Esophagus muscularis mucosa (tissue), 4 donors: ENCODE results near the gene TMEM82. TPM values are rescaled to one million over a fixed set of nuclear protein-coding genes. Genes with fewer than 3 reads are reported as not detected.

ENCODE experiments used
- DNase-seq: peaks from one replicate; pipeline ENCODE4 v3.0.0-alpha.2; 2017; ENCODE audit errors: extremely low spot score
- H3K27ac ChIP-seq, 4 donors: fragments of 200-600 bp; sonication (generic); replicated peaks in 1 of 4; 1 replicate in 3 of 4; 2 replicates in 1 of 4; pipeline ENCODE4 v1.5.1; 2016 to 2019; ENCODE audit warnings: mild to moderate bottlenecking in 1 of 4
- H3K27me3 ChIP-seq, 4 donors: fragments of 200-600 bp; sonication (generic); one replicate each; pipeline versions ENCODE4 v1.5.1 to v1.6.0; 2016 to 2019
- H3K36me3 ChIP-seq, 4 donors: fragments of 200-600 bp; sonication (generic); one replicate each; pipeline ENCODE4 v1.5.1; 2016 to 2019
- H3K4me1 ChIP-seq, 4 donors: fragments of 200-600 bp; sonication (generic); one replicate each; pipeline ENCODE4 v1.5.1; 2016 to 2019
- H3K4me3 ChIP-seq, 4 donors: fragments of 200-600 bp; sonication (generic); 1 replicate in 2 of 4; 2 replicates in 2 of 4; pipeline ENCODE4 v1.5.1; 2016 to 2019; ENCODE audit warnings: mild to moderate bottlenecking in 4 of 4, moderate library complexity in 1 of 4
- H3K9me3 ChIP-seq, 4 donors: fragments of 200-600 bp; sonication (generic); 1 replicate in 3 of 4; 2 replicates in 1 of 4; pipeline ENCODE4 v1.5.1; 2016 to 2019
- CTCF ChIP-seq, 3 experiments: fragments of 200-600 bp in 2 of 3; fragments of 450-650 bp in 1 of 3; sonication (generic) in 2 of 3; IDR thresholded peaks; one replicate each; pipeline ENCODE4 v1.5.1; 2017 to 2019; ENCODE audit warnings: antibody characterized with exemption in 3 of 3, mild to moderate bottlenecking in 2 of 3, moderate library complexity in 1 of 3
- EP300 ChIP-seq: sonication (generic); formaldehyde crosslinking; IDR thresholded peaks from one replicate; pipeline ENCODE4 v1.6.1; 2017; ENCODE audit warnings: antibody characterized with exemption
- POLR2A ChIP-seq: fragments of 450-650 bp; IDR thresholded peaks from one replicate; pipeline ENCODE4 v1.6.1; 2017; ENCODE audit warnings: antibody characterized with exemption, moderate library complexity, mild to moderate bottlenecking, low read depth
- POLR2AphosphoS5 ChIP-seq, 2 donors: sonication (generic); formaldehyde crosslinking; IDR thresholded peaks; one replicate each; pipeline ENCODE4 v1.6.1; 2017; ENCODE audit warnings: antibody characterized with exemption in 2 of 2
- WGBS: methylation state at CpG from one replicate; pipeline ENCODE4 v1.1.5; 2018; 5-methylcytosine and 5-hydroxymethylcytosine counted together
- intact Hi-C: fragments of 100-400 bp; cut with DNase I; formaldehyde crosslinking; loops from one replicate; pipeline ENCODE4 v1.15.1; 2023
- total RNA-seq, 4 donors: library from RNA; depleted of rRNA; stranded (reverse); fragments of >200 nt; gene quantifications; one replicate each; pipeline versions ENCODE4 v1.1.0 to v1.2.1, GENCODE V29; 2016

Gene TMEM82
- total RNA-seq, 4 donors from 2014 or later = not detected

GRCh38 chr1:15709226-15709625, 33.1 kb upstream of the TMEM82 start:
- Histone ChIP-seq H3K4me3 (no peak overlapping the region), H3K9me3 (no peaks in the 10 kb centered on the region), H3K27ac (no peak overlapping the region), H3K36me3 (peaks cover 0 to 10% (median 9%) of the 10 kb centered on the region in 4 donors), H3K4me1 (peaks cover 29 to 72% (median 52%) of the 10 kb centered on the region in 4 donors), H3K27me3 (no peaks in the 10 kb centered on the region)
- 94% methylated on average over 4 of the region's 4 CpGs for WGBS
- TF ChIP-seq CTCF (IDR thresholded peaks at IDR 0.05) = no peak
- no peak for TF ChIP-seq EP300
- no peak for TF ChIP-seq POLR2A
- intact Hi-C loops = no loop called here
- no peak for DNase-seq

DNA sequence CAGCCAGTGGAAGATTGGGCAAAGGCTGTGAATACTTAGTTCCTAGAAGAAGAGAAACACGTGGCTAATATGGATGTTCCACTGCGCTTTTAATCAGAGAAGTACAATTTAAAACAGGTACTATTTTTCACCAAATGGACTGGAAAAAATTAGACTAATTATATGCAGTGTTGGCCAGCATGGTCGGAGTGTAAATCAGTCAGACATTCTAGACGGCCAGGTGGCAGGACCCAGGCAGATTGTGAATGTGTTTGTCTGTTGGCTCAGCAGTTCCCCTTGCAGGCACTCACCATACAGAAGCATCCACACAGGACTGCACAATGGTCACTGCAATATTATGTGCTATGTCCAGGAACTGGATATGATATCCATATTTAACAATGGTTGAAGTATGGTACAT, 30.1 kb upstream of the TMEM82 start:
- no peak overlapping the region for H3K4me3 ChIP-seq
- H3K27me3 ChIP-seq = no peaks in the 10 kb centered on the region
- no peak overlapping the region for H3K27ac ChIP-seq
- intact Hi-C loops = no loop called here
- H3K9me3 ChIP-seq = no peaks in the 10 kb centered on the region
- TF ChIP-seq EP300 (no peak), POLR2AphosphoS5 (IDR thresholded peaks at IDR 0.05) (no peak), POLR2A (no peak), CTCF (IDR thresholded peaks at IDR 0.05) (no peak)
- H3K36me3 ChIP-seq = peaks cover 11 to 14% (median 12%) of the 10 kb centered on the region in 4 donors
- peaks cover 43 to 74% (median 56%) of the 10 kb centered on the region in 4 donors for H3K4me1 ChIP-seq
- 72% methylated on average over 4 of the region's 4 CpGs for WGBS
- no peak for DNase-seq

GRCh38 chr1:15714406-15715136, 27.7 kb upstream of the TMEM82 start:
- no peaks in the 10 kb centered on the region for H3K27me3 ChIP-seq
- DNase-seq = no peak
- peaks cover 30 to 38% (median 36%) of the 10 kb centered on the region in 4 donors for H3K36me3 ChIP-seq
- peaks cover 51 to 73% (median 64%) of the 10 kb centered on the region in 4 donors for H3K4me1 ChIP-seq
- H3K27ac ChIP-seq = peak overlapping the region; percentile 47 to 80 (median 65)
- 46% methylated on average over 4 of the region's 4 CpGs for WGBS
- peak overlapping the region in 1 of 4 donors; percentile 15 for H3K4me3 ChIP-seq
- H3K9me3 ChIP-seq = no peaks in the 10 kb centered on the region
- TF ChIP-seq POLR2AphosphoS5 (IDR thresholded peaks at IDR 0.05) (peak; percentile 62 to 76), CTCF (IDR thresholded peaks at IDR 0.05) (no peak)
- intact Hi-C loops = no loop called here

GRCh38 chr1:15717418-15718125, 24.7 kb upstream of the TMEM82 start:
- no peak for TF ChIP-seq POLR2A
- no peak for TF ChIP-seq EP300
- TF ChIP-seq POLR2AphosphoS5 (IDR thresholded peaks at IDR 0.05) = no peak
- TF ChIP-seq CTCF (IDR thresholded peaks at IDR 0.05) = no peak
- H3K4me1 ChIP-seq = peaks cover 55 to 68% (median 60%) of the 10 kb centered on the region in 4 donors
- intact Hi-C loops = no loop called here
- peak overlapping the region in 3 of 4 donors; percentile 13 to 62 (median 16) for H3K27ac ChIP-seq
- WGBS = 76% methylated on average over 11 of the region's 11 CpGs
- H3K36me3 ChIP-seq = peaks cover 48 to 67% (median 66%) of the 10 kb centered on the region in 4 donors
- no peaks in the 10 kb centered on the region for H3K27me3 ChIP-seq
- H3K9me3 ChIP-seq = no peaks in the 10 kb centered on the region
- DNase-seq = no peak
- no peak overlapping the region for H3K4me3 ChIP-seq
